GM12878 (cell line): ENCODE results near the gene SESN1. TPM values are rescaled to one million over a fixed set of nuclear protein-coding genes. Genes with fewer than 3 reads are reported as not detected.
A peak's percentile ranks its signal among the peaks of the same experiment; 100 is the strongest.

Source experiments
- ATAC-seq: fragments of 200-7000 bp; cut with Tn5 transposase; 3 replicates; pipeline ENCODE4 v1.9.1; 2020; ENCODE audit warnings: mild to moderate bottlenecking, moderate library complexity
- BruUV-seq: library from RNA; stranded (reverse); fragments of 400-500 nt; replicated peaks from 2 replicates; lab custom pipeline; 2021; lab: Mats Ljungman, UMichigan
- CTCF ChIA-PET: fragments of 300-600 bp; sonication (Branson Sonifier 250); formaldehyde crosslinking; extraction: SDS; loops from one replicate; lab custom pipeline; 2021; ENCODE audit warnings: inconsistent platforms; lab: Yijun Ruan, JAX
- POLR2A ChIA-PET: fragments of 350-600 bp; formaldehyde crosslinking; extraction: SDS; loops from one replicate; lab custom pipeline; 2021; ENCODE audit warnings: inconsistent platforms; lab: Charles Lee
- RAD21 ChIA-PET: fragments of 300-600 bp; sonication (Branson Sonifier 250); formaldehyde crosslinking; loops from one replicate; lab custom pipeline; 2023; ENCODE audit warnings: antibody characterized with exemption; ENCODE audit not compliant: unreplicated experiment; lab: Charles Lee
- SMC1A ChIA-PET: fragments of 300-600 bp; sonication (Branson Sonifier 250); formaldehyde crosslinking; loops from one replicate; lab custom pipeline; 2023; ENCODE audit not compliant: unreplicated experiment, uncharacterized antibody; lab: Charles Lee
- DNase-seq: peaks from one replicate; pipeline ENCODE4 v3.0.0-alpha.2; 2011; ENCODE audit warnings: low read depth, low spot score
- FAIRE-seq: peaks from 3 replicates; lab custom pipeline; 2011; peaks lifted over from hg19 to GRCh38; lab: Jason Lieb, UNC
- H2AFZ ChIP-seq: 2 replicates; pipeline ENCODE4 v1.6.0; 2011; ENCODE audit warnings: low read depth, low read length, control low read depth; ENCODE audit not compliant: control insufficient read depth
- H3K27ac ChIP-seq: 2 replicates; pipeline ENCODE4 v1.5.1; 2011; ENCODE audit warnings: control low read depth; ENCODE audit not compliant: control insufficient read depth, insufficient read depth
- H3K27me3 ChIP-seq, 2 experiments: replicated peaks in 1 of 2; 2 replicates each; pipeline versions ENCODE4 v1.6.0 to v1.6.1; 2011; ENCODE audit warnings: low read length in 1 of 2; ENCODE audit not compliant: control insufficient read depth in 2 of 2, insufficient read depth in 2 of 2
- H3K36me3 ChIP-seq, 2 experiments: 2 replicates each; pipeline ENCODE4 v1.5.1; 2011; ENCODE audit warnings: low read length in 1 of 2; ENCODE audit not compliant: control insufficient read depth in 2 of 2, insufficient read depth in 2 of 2
- H3K4me1 ChIP-seq: 2 replicates; pipeline ENCODE4 v1.6.1; 2011; ENCODE audit warnings: mild to moderate bottlenecking, low read length, moderate library complexity, mixed read lengths; ENCODE audit not compliant: control insufficient read depth, insufficient read depth
- H3K4me2 ChIP-seq: 2 replicates; pipeline ENCODE4 v1.6.0; 2011; ENCODE audit warnings: control low read depth; ENCODE audit not compliant: control insufficient read depth, insufficient read depth
- H3K4me3 ChIP-seq: fragments of 200-600 bp; sonication (generic); 2 replicates; pipeline ENCODE4 v1.5.1; 2016
- H3K79me2 ChIP-seq: 2 replicates; pipeline ENCODE4 v1.6.0; 2011; ENCODE audit warnings: low read length; ENCODE audit not compliant: control insufficient read depth, insufficient read depth
- H3K9ac ChIP-seq: 2 replicates; pipeline ENCODE4 v1.8.0; 2011; ENCODE audit warnings: low read length, control low read depth, mixed read lengths; ENCODE audit not compliant: control insufficient read depth, insufficient read depth
- H3K9me3 ChIP-seq: replicated peaks from 3 replicates; pipeline ENCODE4 v1.5.1; 2011; ENCODE audit warnings: mild to moderate bottlenecking, low read length; ENCODE audit not compliant: control insufficient read depth, insufficient read depth
- H4K20me1 ChIP-seq: 2 replicates; pipeline ENCODE4 v1.6.0; 2011; ENCODE audit not compliant: control insufficient read depth, insufficient read depth
- BHLHE40 ChIP-seq, 2 experiments: fragments of 450-650 bp in 1 of 2; IDR thresholded peaks; 2 replicates each; pipeline ENCODE4 v1.6.1; 2011 to 2017; ENCODE audit warnings: low read depth in 2 of 2, borderline replicate concordance in 1 of 2, improper control_type of control experiment in 1 of 2, low read length in 1 of 2, mild to moderate bottlenecking in 1 of 2
- CTCF ChIP-seq, 3 experiments: IDR thresholded peaks in 2 of 3; conservative IDR thresholded peaks in 1 of 3; 2 replicates each; pipeline ENCODE4 v1.5.1; 2011; ENCODE audit warnings: low read depth in 3 of 3, low read length in 3 of 3, mild to moderate bottlenecking in 3 of 3, control low read depth in 2 of 3, moderate library complexity in 2 of 3, inconsistent platforms in 1 of 3, mixed read lengths in 1 of 3; ENCODE audit not compliant: control insufficient read depth in 2 of 3, insufficient read depth in 1 of 3; ENCODE audit errors: extremely low read depth in 1 of 3
- EED ChIP-seq: sonication (generic); IDR thresholded peaks from 2 replicates; pipeline ENCODE4 v1.6.1; 2016; ENCODE audit warnings: antibody characterized with exemption, low read depth
- FOXM1 ChIP-seq: IDR thresholded peaks from 2 replicates; pipeline ENCODE4 v1.6.1; 2012; ENCODE audit warnings: low read depth, mild to moderate bottlenecking, inconsistent platforms, low read length, moderate library complexity
- IKZF2 ChIP-seq, 2 experiments: fragments of 450-650 bp; IDR thresholded peaks; 2 replicates each; pipeline ENCODE4 v1.6.1; 2017; ENCODE audit warnings: mild to moderate bottlenecking in 2 of 2, moderate library complexity in 2 of 2
- POLR2A ChIP-seq: IDR thresholded peaks from 2 replicates; pipeline ENCODE4 v1.6.1; 2011; ENCODE audit warnings: low read depth, mild to moderate bottlenecking, low read length
- TARDBP ChIP-seq: IDR thresholded peaks from 2 replicates; pipeline ENCODE4 v1.6.1; 2016; ENCODE audit warnings: borderline replicate concordance
- ZSCAN29 ChIP-seq: fragments of 450-650 bp; IDR thresholded peaks from 2 replicates; pipeline ENCODE4 v1.6.1; 2017; ENCODE audit warnings: mild to moderate bottlenecking, moderate library complexity
- WGBS: methylation state at CpG from one replicate; pipeline ENCODE4 v1.1.6; 2016; ENCODE audit warnings: low lambda C conversion rate; ENCODE audit not compliant: insufficient replicate concordance, insufficient coverage; ENCODE audit errors: missing lambda C conversion rate; 5-methylcytosine and 5-hydroxymethylcytosine counted together
- in situ Hi-C: fragments of 300-500 bp; cut with MboI; formaldehyde crosslinking; loops from 9 replicates; pipeline ENCODE4 v1.14.3; 2018; ENCODE audit warnings: mixed read lengths
- intact Hi-C: fragments of 100-400 bp; cut with micrococcal nuclease; formaldehyde crosslinking; loops from one replicate; pipeline ENCODE4 v1.14.2; 2022; ENCODE audit not compliant: unreplicated experiment
- polyA plus RNA-seq, 11 experiments: library from polyadenylated mRNA; depleted of rRNA in 4 of 11; unstranded in 6 of 11; stranded (reverse) in 5 of 11; fragments of >200 nt; fragmentation: Nextera tagmentation in 4 of 11; fragmentation: Illumina TruSeq in 1 of 11; extraction: Ambion mirVana in 4 of 11; extraction: Trizol in 1 of 11; gene quantifications; 1 replicate in 1 of 11; 2 replicates in 10 of 11; pipeline versions ENCODE4 v1.2.1 to v1.2.3, GENCODE V29; 2011 to 2016; ENCODE audit warnings: inconsistent platforms in 2 of 11, missing spikeins in 2 of 11, low read depth in 1 of 11
- total RNA-seq, 4 experiments: library from RNA; depleted of rRNA in 3 of 4; stranded (reverse); fragments of >200 nt in 3 of 4; fragmentation: Illumina TruSeq in 1 of 4; extraction: Trizol in 1 of 4; gene quantifications; 2 replicates each; pipeline versions ENCODE4 v1.2.1 to v1.2.3, GENCODE V29; 2013 to 2021
- TF ChIP-seq, protein P1 (sequence below): fragments of 450-650 bp; IDR thresholded peaks from 2 replicates; pipeline ENCODE4 v1.6.1; 2017; ENCODE audit warnings: mild to moderate bottlenecking, low read depth, inconsistent platforms; ENCODE audit not compliant: poor library complexity, severe bottlenecking

Gene SESN1
- total and polyA plus RNA-seq, 10 of the 15 experiments (the other 5 are each of a cell fraction or from before 2014, with no cell fraction given): 1.3 to 13.0 (median 3.3) TPM

DNA sequence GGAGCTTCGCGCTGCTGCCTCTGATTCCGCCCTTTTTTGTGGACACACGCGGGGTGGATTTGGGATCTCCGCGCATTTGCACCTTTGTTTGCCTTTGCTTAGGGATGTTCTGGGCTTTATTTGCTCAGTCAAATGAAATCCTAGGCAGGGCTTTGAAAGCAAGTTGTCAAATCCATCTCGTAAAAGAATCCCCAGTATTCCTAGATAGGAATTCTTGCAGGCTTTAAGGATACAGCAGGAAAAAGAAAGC is 1.1 kb upstream of the SESN1 start:
- no peaks in the 10 kb centered on the region for H3K9me3 ChIP-seq
- POLR2A ChIA-PET: interaction anchor here (0.7 to 1.1 kb wide), 3 partner anchors 11 to 23 kb away, joined by 3 to 4 read pairs (median 4); no protein-coding TSS in a partner anchor
- H3K27ac ChIP-seq: peak overlapping the region; percentile 94
- H3K4me1 ChIP-seq: no peaks in the 10 kb centered on the region
- H3K9ac ChIP-seq: peak overlapping the region; percentile 91
- TF ChIP-seq EED: peak; percentile 9; the same call in 1 of the 2 replicates
- TF ChIP-seq FOXM1: no peak
- TF ChIP-seq IKZF2 (IDR thresholded peaks at IDR 0.05): peak in 1 of 2 experiments; percentile 6; a peak in 2 of 4 replicates
- RAD21 ChIA-PET: interaction anchor here (1.4 to 1.7 kb wide), 2 partner anchors 12 to 22 kb away, joined by 3 to 4 read pairs; no protein-coding TSS in a partner anchor
- H3K36me3 ChIP-seq: no peaks in the 10 kb centered on the region
- peak overlapping the region; percentile 100 for H2AFZ ChIP-seq
- H4K20me1 ChIP-seq: no peaks in the 10 kb centered on the region
- 0% methylated on average over 8 of the region's 8 CpGs for WGBS
- no TSS peak for BruUV-seq
- ATAC-seq (no peak), FAIRE-seq (no peak), DNase-seq (no peak)
- intact Hi-C loops (loop anchor here (2.0 to 5.0 kb wide), 2 partner anchors 287 to 362 kb away; partner anchors contain the start of genes CD164 and MICAL1), in situ Hi-C loops (loop anchor here (5.0 kb wide), 1 partner anchor 287 kb away; the partner anchor contains the start of gene CD164)
- peak overlapping the region; percentile 81 for H3K4me2 ChIP-seq
- SMC1A ChIA-PET: interaction anchor here (0.7 to 3.4 kb wide), 4 partner anchors 9 to 21 kb away, joined by 3 to 24 read pairs (median 4); no protein-coding TSS in a partner anchor
- no peaks in the 10 kb centered on the region for H3K27me3 ChIP-seq
- CTCF ChIA-PET: interaction anchor here (0.9 to 3.4 kb wide), 2 partner anchors 278 to 288 kb away, joined by 3 to 20 read pairs; partner anchors contain the start of gene CD164
- peak overlapping the region; percentile 90 for H3K4me3 ChIP-seq
- H3K79me2 ChIP-seq: peaks cover 10% of the 10 kb centered on the region

- CTCF ChIA-PET: interaction anchor here (0.9 to 8.5 kb wide), 5 partner anchors 12 to 289 kb away, joined by 3 to 38 read pairs (median 8); partner anchors contain the start of gene CD164
- H2AFZ ChIP-seq: peak within 1 kb of the TSS; percentile 100
- POLR2A ChIA-PET: interaction anchor here (0.6 to 2.3 kb wide), 13 partner anchors 11 to 592 kb away, joined by 3 to 8 read pairs (median 4); partner anchors contain the start of gene CD164
- no TSS peak for BruUV-seq
- no peaks in the 10 kb centered on the region for H3K36me3 ChIP-seq
- peak within 1 kb of the TSS; percentile 91 for H3K9ac ChIP-seq
- WGBS: under 1% methylated on average over 47 of the region's 49 CpGs
- peak within 1 kb of the TSS; percentile 94 for H3K27ac ChIP-seq
- in situ Hi-C loops (loop anchor here (5.0 kb wide), 1 partner anchor 287 kb away; the partner anchor contains the start of gene CD164), intact Hi-C loops (loop anchor here (2.0 to 5.0 kb wide), 2 partner anchors 288 to 362 kb away; partner anchors contain the start of genes CD164 and MICAL1)
- no peaks in the 10 kb centered on the region for H4K20me1 ChIP-seq
- H3K4me1 ChIP-seq: no peaks in the 10 kb centered on the region
- H3K4me3 ChIP-seq: peak within 1 kb of the TSS; percentile 90
- RAD21 ChIA-PET: interaction anchor here (1.3 to 2.6 kb wide), 5 partner anchors 11 to 288 kb away, joined by 3 to 11 read pairs (median 4); partner anchors contain the start of gene CD164
- H3K27me3 ChIP-seq: no peaks in the 10 kb centered on the region
- H3K4me2 ChIP-seq: peak within 1 kb of the TSS; percentile 81
- no peaks in the 10 kb centered on the region for H3K9me3 ChIP-seq
- FAIRE-seq (peak; percentile 65), ATAC-seq (peak; percentile 81), DNase-seq (peak; percentile 88)
- SMC1A ChIA-PET: interaction anchor here (0.7 to 3.4 kb wide), 9 partner anchors 9 to 92 kb away, joined by 3 to 24 read pairs (median 6); no protein-coding TSS in a partner anchor
- H3K79me2 ChIP-seq: peaks cover 10% of the 10 kb centered on the region
- TF ChIP-seq POLR2A (peak; percentile 84), CTCF (IDR thresholded peaks at IDR 0.05 in 2 of 3, conservative IDR thresholded peaks at IDR 0.05 in 1 of 3; ENCODE audit: control insufficient read depth in 2 of 3, extremely low read depth in 1 of 3, insufficient read depth in 1 of 3, low read depth in 3 of 3, low read length in 3 of 3) (peak; percentile 14 to 23 (median 14); a peak in 2 of 6 replicates), IKZF2 (IDR thresholded peaks at IDR 0.05) (peak; percentile 53 to 74), TARDBP (peak; percentile 92), ZSCAN29 (no peak), BHLHE40 (IDR thresholded peaks at IDR 0.05; ENCODE audit: borderline replicate concordance in 1 of 2, low read depth in 2 of 2, low read length in 1 of 2) (0 out of 4 replicates have a peak, but pooled peaks of 1 of the 2 experiments have one; percentile 30)
- TF ChIP-seq, protein P1, sequence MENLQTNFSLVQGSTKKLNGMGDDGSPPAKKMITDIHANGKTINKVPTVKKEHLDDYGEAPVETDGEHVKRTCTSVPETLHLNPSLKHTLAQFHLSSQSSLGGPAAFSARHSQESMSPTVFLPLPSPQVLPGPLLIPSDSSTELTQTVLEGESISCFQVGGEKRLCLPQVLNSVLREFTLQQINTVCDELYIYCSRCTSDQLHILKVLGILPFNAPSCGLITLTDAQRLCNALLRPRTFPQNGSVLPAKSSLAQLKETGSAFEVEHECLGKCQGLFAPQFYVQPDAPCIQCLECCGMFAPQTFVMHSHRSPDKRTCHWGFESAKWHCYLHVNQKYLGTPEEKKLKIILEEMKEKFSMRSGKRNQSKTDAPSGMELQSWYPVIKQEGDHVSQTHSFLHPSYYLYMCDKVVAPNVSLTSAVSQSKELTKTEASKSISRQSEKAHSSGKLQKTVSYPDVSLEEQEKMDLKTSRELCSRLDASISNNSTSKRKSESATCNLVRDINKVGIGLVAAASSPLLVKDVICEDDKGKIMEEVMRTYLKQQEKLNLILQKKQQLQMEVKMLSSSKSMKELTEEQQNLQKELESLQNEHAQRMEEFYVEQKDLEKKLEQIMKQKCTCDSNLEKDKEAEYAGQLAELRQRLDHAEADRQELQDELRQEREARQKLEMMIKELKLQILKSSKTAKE: no peak
Measured at GRCh38 chr6:109095036-109095834, 589 bp upstream of the SESN1 start, which contains the start of gene CEP57L1. Gene CEP57L1, plus strand, starts transcription at chr6:109095507. Its CDS starts 49,715 bp downstream, at chr6:109145222.
